GM19035 (cell line): ENCODE measurements around the gene LAIR2.
"Not testable (repeated sequence)": the region's sequence is repeated elsewhere in the genome, so short reads cannot be mapped to it uniquely, and the experiment has no call there.

Experiments used
- ATAC-seq: cut with Tn5 transposase; IDR thresholded peaks from one replicate; pipeline ENCODE4 v1.9.1; 2021; ENCODE audit not compliant: unreplicated experiment

Gene LAIR2

DNA sequence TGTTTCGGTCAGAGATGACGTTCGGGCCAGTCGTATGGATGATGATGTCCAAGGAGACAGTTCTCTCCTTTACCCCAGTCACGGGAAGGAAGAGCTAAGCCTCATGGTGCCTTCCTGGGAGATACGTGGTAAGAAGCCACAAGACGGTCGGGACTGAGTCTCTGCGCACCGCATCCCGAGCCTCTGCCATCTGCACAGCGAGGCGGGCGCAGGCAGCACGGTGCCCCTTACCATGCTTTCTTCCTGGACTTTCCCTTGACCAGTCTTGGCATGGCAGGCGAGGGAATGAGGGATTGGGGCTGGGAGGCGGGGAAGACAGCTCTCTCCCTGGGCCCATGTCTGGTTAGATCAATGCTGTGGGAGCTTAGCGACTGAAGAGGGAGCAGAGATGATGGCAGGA is 10.1 kb upstream of the LAIR2 start:
- ATAC-seq = no peak

- ATAC-seq = not testable (repeated sequence)
Measured at GRCh38 chr19:54493056-54493455, 9.6 kb upstream of the LAIR2 start.

GRCh38 chr19:54493967-54494585 is 8.6 kb upstream of the LAIR2 start:
- no peak for ATAC-seq

DNA sequence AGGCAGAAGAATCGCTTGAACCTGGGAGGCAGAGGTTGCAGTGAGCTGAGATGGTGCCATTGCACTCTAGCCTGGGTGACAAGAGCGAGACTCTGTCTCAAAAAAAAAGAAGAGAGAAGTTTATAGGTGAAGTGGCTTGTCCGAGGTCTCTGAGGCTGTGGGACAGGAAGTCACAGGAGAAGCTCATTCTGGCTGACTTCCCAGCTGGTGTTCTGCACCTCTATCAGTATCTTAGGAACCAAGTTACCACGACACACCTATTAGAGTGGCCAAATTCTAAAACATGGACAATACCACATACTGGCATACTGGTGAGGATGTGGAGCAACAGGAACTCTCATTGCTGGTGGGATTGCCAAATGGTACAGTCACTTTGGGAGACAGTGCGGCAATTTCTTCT is 7.3 kb upstream of the LAIR2 start:
- ATAC-seq = not testable (repeated sequence)

DNA sequence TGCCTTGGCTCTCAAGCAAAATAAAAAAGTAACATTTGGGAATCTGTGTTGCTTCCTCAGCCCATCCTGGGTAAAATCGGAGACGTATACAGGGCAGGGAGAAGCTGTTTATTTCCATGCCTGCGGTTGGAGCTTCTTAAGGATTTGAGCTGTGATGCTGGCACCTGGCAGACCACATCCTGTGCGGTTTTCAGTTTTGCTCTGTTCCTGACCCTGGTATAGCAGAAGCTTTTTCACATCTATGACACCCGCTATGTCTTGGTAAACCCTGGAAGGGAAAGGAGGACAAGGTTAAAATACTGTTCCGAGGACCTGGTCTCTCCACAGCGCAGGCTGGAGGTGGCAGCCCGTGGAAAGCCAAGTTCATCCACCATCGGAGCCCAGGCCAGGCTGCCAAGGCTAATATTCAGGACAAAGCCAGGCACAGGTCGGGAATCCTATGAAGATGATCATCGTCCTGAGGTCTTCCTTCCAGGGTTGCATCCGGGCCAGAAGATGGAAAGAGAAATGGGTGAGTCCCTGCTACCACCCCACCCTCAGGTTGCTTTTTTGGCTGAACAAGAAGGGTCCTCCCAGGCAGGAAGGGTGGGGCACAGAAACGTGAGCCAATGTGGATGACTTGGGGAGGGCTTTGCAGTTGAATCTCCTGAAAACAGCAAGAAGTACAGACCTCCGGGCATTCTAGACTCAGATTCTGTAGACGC is 4.7 kb upstream of the LAIR2 start:
- ATAC-seq = not testable (repeated sequence)

- ATAC-seq = not testable (repeated sequence)
Measured at GRCh38 chr19:54498451-54498772, 4.2 kb upstream of the LAIR2 start.

GRCh38 chr19:54505542-54505941 is 2.9 kb downstream of the LAIR2 start:
- not testable (repeated sequence) for ATAC-seq

- no peak for ATAC-seq
Measured at GRCh38 chr19:54506079-54506478, 3.4 kb downstream of the LAIR2 start.

DNA sequence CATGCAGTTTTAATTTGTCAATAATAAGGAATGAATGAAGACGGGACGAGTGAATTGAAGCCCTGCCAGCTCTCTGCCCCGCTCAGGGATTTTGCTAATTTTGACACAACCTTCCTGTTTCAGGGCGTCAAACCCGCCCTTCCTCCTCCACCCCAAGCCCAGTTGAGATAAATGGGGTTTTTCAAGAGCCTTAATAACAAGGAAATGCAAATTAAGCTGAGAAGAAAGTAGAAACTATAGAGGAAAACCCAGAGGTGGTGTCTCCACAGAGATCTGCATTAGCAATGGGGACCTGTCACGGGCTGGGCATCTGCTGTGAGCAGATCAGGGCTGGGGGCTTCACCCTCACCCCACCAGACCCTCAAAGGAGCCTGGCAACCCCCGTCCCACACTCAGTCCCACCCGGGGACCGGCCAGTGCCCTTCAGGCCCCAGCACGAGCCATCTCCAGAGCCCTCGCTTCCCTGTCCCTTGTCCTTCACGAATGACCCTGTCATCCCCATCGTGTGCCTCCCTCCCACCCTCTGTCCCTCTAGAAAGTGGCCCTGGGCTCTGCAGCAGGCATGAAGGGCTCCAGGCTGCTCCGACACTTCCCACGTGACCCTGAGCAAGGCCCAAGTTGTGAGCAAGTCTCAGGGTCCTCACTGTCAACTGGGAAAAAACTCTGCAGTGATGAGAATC is 4.5 kb downstream of the LAIR2 start:
- ATAC-seq = not testable (repeated sequence)

GRCh38 chr19:54507824-54508223 is 5.2 kb downstream of the LAIR2 start:
- no peak for ATAC-seq

- ATAC-seq = not testable (repeated sequence)
Measured at GRCh38 chr19:54508487-54508886, 5.9 kb downstream of the LAIR2 start.

DNA sequence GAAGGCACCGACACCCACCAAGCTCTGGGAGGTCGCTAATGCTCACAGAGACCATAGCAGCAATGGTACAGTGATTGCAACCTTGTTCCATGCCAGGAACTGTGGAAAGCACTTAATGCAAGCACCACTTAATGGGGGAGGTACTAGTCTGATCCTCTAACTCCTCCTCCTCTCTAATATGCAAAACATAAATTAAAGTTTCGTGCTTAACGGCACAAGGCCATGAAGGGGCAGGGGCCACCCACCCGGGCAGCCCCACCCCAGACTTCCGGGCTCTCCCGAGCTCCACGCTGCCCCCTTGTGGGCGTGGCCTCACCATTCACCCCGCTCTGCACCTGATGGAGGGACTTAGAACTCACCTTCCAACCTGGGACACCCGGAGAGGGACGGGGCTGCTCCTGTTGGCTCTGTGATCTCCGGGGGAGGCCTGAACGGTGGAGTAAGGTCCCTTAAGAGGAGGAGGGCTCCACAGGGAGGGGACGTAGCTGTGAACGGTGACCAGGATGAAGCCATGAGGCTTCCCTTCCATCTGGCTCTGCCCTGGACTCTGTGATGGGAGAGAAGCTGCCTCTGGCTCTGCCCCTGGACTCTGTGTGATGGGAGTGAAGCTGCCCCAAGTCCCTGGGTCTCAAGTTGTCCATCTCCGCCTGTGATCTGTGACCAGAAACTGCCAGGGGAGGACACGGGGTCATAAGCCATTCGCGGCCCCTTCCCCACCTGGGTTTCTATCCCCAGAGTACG is 6.7 kb downstream of the LAIR2 start:
- ATAC-seq = not testable (repeated sequence)

DNA sequence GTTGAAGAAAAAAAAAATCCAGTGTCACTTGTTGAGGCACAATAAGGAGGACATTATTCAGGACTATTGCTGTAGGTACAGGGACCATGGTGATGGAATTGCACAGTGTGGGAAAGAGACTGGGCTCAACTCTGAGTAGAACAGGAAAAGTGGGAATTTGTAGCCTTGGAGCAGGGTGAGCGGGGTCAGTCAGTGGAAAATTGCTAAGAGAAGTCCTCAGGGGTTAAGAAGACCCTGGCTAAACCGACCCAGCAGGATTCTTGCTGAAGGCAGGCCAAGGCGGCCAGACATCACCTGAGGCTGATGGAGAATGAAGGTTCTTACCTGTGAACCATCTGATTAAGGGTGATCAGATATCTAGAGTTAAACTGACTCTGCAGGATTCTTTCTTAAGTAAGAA is 12.5 kb downstream of the LAIR2 start:
- ATAC-seq = no peak

DNA sequence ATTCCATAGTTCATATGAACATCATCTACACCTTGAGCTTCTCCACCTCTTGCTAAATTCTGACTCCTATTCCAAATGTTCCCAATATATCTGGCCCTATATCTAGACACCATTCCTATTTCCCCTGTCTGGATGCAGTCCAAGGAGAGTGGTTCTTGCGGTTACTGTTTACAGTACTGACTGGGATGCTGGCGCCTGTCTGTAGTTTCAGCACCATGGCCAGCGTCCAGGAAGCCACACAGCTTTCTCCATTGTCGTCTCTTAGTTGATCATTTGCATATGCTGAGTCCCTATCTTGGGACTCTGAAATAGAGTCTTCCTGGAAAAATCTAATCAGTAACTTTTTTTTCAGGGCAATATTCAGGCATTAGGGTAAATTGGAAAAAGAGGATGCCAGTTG is 14.9 kb downstream of the LAIR2 start:
- no peak for ATAC-seq

- no peak for ATAC-seq
Measured at GRCh38 chr19:54518844-54519243, 16.2 kb downstream of the LAIR2 start.

- no peak for ATAC-seq
Measured at GRCh38 chr19:54521022-54521859, 18.6 kb downstream of the LAIR2 start.

- ATAC-seq = no peak
Measured at GRCh38 chr19:54521860-54522513, 19.4 kb downstream of the LAIR2 start.

DNA sequence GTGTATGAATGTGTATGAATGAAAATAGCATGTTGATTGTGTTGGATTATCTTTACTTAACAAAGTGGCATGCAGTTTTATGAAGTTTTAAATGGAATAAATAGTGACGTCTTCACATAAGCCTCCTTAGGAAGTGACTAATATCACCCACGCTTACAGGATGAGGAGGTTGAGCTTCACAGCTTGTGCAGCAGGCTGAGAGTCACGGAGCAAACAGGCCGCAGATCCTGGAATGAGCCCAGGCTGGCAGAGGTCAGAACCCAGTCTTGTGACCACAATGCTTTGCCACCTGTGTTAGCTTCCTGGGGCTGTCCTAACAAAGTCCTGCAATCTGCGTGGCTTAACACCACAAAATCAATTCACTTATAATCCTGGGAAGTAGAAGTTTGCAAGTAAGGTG is 20.8 kb downstream of the LAIR2 start:
- no peak for ATAC-seq

- no peak for ATAC-seq
Measured at GRCh38 chr19:54525636-54526035, 23.0 kb downstream of the LAIR2 start.

- ATAC-seq = no peak
Measured at GRCh38 chr19:54526972-54527371, 24.3 kb downstream of the LAIR2 start.
